AG10803 (cell line): Measurements from ENCODE around the gene NDUFS6.

Experiments used
- DNase-seq: peaks from one replicate; pipeline ENCODE4 v3.0.0; 2010; ENCODE audit warnings: low read depth
- H3K4me3 ChIP-seq: 2 replicates; pipeline ENCODE4 v1.5.1; 2011; ENCODE audit warnings: mild to moderate bottlenecking, low read length, control low read depth
- CTCF ChIP-seq: conservative IDR thresholded peaks from 2 replicates; pipeline ENCODE4 v1.5.1; 2011; ENCODE audit warnings: mild to moderate bottlenecking, low read length, control low read depth, inconsistent platforms

Gene NDUFS6

GRCh38 chr5:1756481-1756880 is 44.7 kb upstream of the NDUFS6 start:
- no peak for TF ChIP-seq CTCF
- H3K4me3 ChIP-seq: no peak overlapping the region
- no peak for DNase-seq

GRCh38 chr5:1757511-1757910 is 43.7 kb upstream of the NDUFS6 start:
- H3K4me3 ChIP-seq: no peak overlapping the region
- no peak for DNase-seq
- no peak for TF ChIP-seq CTCF

GRCh38 chr5:1758574-1758973 is 42.6 kb upstream of the NDUFS6 start:
- no peak for TF ChIP-seq CTCF
- no peak for DNase-seq
- no peak overlapping the region for H3K4me3 ChIP-seq

GRCh38 chr5:1759378-1759970 is 41.7 kb upstream of the NDUFS6 start:
- no peak for TF ChIP-seq CTCF
- H3K4me3 ChIP-seq: no peak overlapping the region
- DNase-seq: no peak

GRCh38 chr5:1760231-1760630 is 41.0 kb upstream of the NDUFS6 start:
- no peak for DNase-seq
- no peak for TF ChIP-seq CTCF

GRCh38 chr5:1760656-1761452 is 40.4 kb upstream of the NDUFS6 start:
- no peak for DNase-seq
- no peak overlapping the region for H3K4me3 ChIP-seq
- TF ChIP-seq CTCF: no peak

More at GRCh38 chr5:1760231-1760630, 41.0 kb upstream of the NDUFS6 start:
- H3K4me3 ChIP-seq: no peak overlapping the region

GRCh38 chr5:1761453-1761755 is 39.8 kb upstream of the NDUFS6 start:
- TF ChIP-seq CTCF: no peak
- DNase-seq: no peak
- H3K4me3 ChIP-seq: no peak overlapping the region
